IPS-18a (cell line): ENCODE results near the gene HAAO.
"Not testable (repeated sequence)": the region's sequence is repeated elsewhere in the genome, so short reads cannot be mapped to it uniquely, and the experiment has no call there.

ENCODE experiments used
- H3K27ac ChIP-seq: one replicate; pipeline ENCODE4 v1.5.1; 2013; ENCODE audit warnings: low read length
- H3K27me3 ChIP-seq: one replicate; pipeline ENCODE4 v1.6.1; 2013; ENCODE audit warnings: mild to moderate bottlenecking, low read length; ENCODE audit not compliant: control insufficient read depth, insufficient read depth
- H3K36me3 ChIP-seq: one replicate; pipeline ENCODE4 v1.6.1; 2013; ENCODE audit warnings: low read depth, low read length; ENCODE audit not compliant: control insufficient read depth
- H3K4me1 ChIP-seq: one replicate; pipeline ENCODE4 v1.6.1; 2013; ENCODE audit warnings: low read depth, low read length; ENCODE audit not compliant: control insufficient read depth
- H3K4me3 ChIP-seq: one replicate; pipeline ENCODE4 v1.5.1; 2013; ENCODE audit warnings: low read length
- H3K9ac ChIP-seq: one replicate; pipeline ENCODE4 v1.6.1; 2013; ENCODE audit warnings: mild to moderate bottlenecking, low read length, moderate library complexity
- H3K9me3 ChIP-seq: one replicate; pipeline ENCODE4 v1.6.1; 2013; ENCODE audit warnings: low read depth, low read length; ENCODE audit not compliant: control insufficient read depth

Gene HAAO

GRCh38 chr2:42792583-42793333 is at the start of gene HAAO:
HAAO (minus strand) TSS chr2:42792583; CDS start chr2:42792536, 47 bp downstream.
- H3K27ac ChIP-seq = no peak within 1 kb of the TSS
- peaks cover 32% of the 10 kb centered on the region for H3K27me3 ChIP-seq
- peak within 1 kb of the TSS; percentile 46 for H3K9ac ChIP-seq
- H3K4me1 ChIP-seq = peaks cover 16% of the 10 kb centered on the region
- H3K9me3 ChIP-seq = no peaks in the 10 kb centered on the region
- H3K36me3 ChIP-seq = no peaks in the 10 kb centered on the region
- peak within 1 kb of the TSS; percentile 63 for H3K4me3 ChIP-seq

GRCh38 chr2:42841344-42841743 is 49.0 kb upstream of the HAAO start:
- Histone ChIP-seq H3K27ac (no peak overlapping the region), H3K9ac (no peak overlapping the region), H3K27me3 (no peaks in the 10 kb centered on the region), H3K4me3 (no peak overlapping the region), H3K9me3 (no peaks in the 10 kb centered on the region), H3K36me3 (no peaks in the 10 kb centered on the region), H3K4me1 (no peaks in the 10 kb centered on the region)

DNA sequence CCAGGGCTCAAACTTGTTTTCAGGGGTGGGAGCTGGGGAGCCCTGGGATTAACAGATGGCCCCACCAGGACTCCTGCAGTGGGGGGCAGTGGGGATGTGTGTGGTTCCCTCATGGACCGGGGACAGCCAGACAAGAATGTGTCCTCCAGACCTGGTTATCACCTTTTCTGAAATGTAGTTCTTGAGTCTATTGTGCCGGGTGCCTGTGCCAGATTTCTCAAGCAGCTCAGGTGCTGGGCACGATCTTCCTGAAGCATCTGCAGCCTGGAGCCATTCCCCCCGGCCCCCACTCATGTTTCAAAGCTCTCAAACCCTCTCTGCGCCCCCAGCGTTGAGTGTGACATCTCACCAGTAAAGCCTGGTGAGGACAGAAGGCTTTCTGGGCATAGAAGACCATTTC is 48.4 kb upstream of the HAAO start:
- no peak overlapping the region for H3K9ac ChIP-seq
- H3K4me1 ChIP-seq = no peaks in the 10 kb centered on the region
- H3K27me3 ChIP-seq = no peaks in the 10 kb centered on the region
- no peaks in the 10 kb centered on the region for H3K36me3 ChIP-seq
- no peak overlapping the region for H3K4me3 ChIP-seq
- no peaks in the 10 kb centered on the region for H3K9me3 ChIP-seq
- H3K27ac ChIP-seq = no peak overlapping the region

- Histone ChIP-seq H3K27me3 (no peaks in the 10 kb centered on the region), H3K9ac (no peak overlapping the region), H3K4me3 (no peak overlapping the region), H3K4me1 (no peaks in the 10 kb centered on the region), H3K27ac (no peak overlapping the region), H3K9me3 (no peaks in the 10 kb centered on the region), H3K36me3 (no peaks in the 10 kb centered on the region)
Measured at GRCh38 chr2:42839809-42840501, 47.6 kb upstream of the HAAO start.

DNA sequence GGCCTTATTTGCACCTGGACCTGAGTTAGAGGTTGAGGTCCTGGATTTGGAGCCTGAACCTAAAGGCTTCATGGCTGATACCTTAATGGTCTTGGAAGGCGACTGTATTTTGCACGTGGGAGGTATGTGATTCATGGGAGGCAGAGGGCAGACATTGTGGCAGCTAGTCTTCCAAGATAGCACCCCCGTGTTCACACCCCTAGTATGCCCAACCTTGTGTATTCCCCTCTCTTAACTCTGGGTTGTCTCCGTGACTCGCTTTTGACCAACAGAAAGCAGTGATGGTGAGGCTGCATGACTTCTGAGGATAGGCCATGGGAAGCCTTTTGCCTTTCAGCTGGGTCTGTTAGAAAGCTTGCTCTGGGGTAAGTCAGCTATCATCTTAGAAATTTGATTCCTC is 45.8 kb upstream of the HAAO start:
- no peaks in the 10 kb centered on the region for H3K9me3 ChIP-seq
- no peaks in the 10 kb centered on the region for H3K4me1 ChIP-seq
- H3K36me3 ChIP-seq = no peaks in the 10 kb centered on the region

DNA sequence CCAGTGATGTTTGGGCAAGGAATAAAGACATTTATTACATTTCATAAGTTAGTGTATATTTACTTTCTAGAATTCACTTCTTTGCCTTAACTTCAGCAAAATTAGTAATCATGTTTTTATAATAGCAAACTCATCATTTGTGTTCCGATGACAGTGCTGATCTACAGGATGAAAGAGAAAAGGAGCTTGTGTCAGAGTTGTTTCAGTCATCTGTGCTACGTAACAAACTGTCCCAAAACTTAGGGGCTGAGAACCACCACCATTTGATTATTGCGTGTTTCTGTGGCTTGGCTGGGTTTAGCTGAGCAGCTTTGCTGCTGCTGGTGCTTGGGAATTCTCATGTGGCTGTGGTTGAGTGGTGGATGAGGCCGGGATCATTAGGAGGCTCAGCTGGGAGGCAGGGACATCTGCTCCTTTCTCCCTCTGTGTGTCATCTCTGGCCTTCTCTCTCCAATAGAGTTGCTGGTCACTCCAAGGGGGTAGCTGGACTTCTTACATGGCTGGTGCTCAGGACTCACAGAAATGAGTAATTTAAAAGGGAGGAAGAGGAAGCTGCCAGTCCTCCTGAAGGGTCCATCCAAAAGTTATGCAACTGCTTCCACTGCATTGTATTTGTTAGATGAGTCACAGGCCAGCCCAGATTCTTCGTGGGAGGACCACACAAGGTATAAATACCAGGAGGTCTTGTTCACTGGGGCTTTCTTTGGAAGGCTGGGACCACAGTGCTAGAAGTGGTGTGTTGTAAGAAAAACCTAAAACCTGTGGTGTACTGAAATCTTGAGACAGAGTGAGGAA is 43.4 kb upstream of the HAAO start:
- Histone ChIP-seq H3K9me3 (no peaks in the 10 kb centered on the region), H3K4me3 (no peak overlapping the region), H3K27me3 (no peaks in the 10 kb centered on the region), H3K9ac (no peak overlapping the region), H3K4me1 (no peaks in the 10 kb centered on the region), H3K36me3 (no peaks in the 10 kb centered on the region), H3K27ac (no peak overlapping the region)

More for the DNA sequence above, 45.8 kb upstream of the HAAO start:
- H3K4me3 ChIP-seq = no peak overlapping the region
- no peaks in the 10 kb centered on the region for H3K27me3 ChIP-seq
- H3K9ac ChIP-seq = no peak overlapping the region
- no peak overlapping the region for H3K27ac ChIP-seq

- Histone ChIP-seq H3K27me3 (no peaks in the 10 kb centered on the region), H3K27ac (no peak overlapping the region), H3K36me3 (no peaks in the 10 kb centered on the region), H3K9me3 (no peaks in the 10 kb centered on the region), H3K9ac (no peak overlapping the region), H3K4me3 (no peak overlapping the region), H3K4me1 (no peaks in the 10 kb centered on the region)
Measured at GRCh38 chr2:42834161-42834560, 41.8 kb upstream of the HAAO start.

- peaks cover 6% of the 10 kb centered on the region for H3K27me3 ChIP-seq
- H3K9me3 ChIP-seq = no peaks in the 10 kb centered on the region
- no peaks in the 10 kb centered on the region for H3K4me1 ChIP-seq
- H3K36me3 ChIP-seq = no peaks in the 10 kb centered on the region
- no peak overlapping the region for H3K9ac ChIP-seq
- H3K27ac ChIP-seq = no peak overlapping the region
- no peak overlapping the region for H3K4me3 ChIP-seq
Measured at GRCh38 chr2:42832289-42832634, 39.9 kb upstream of the HAAO start.

DNA sequence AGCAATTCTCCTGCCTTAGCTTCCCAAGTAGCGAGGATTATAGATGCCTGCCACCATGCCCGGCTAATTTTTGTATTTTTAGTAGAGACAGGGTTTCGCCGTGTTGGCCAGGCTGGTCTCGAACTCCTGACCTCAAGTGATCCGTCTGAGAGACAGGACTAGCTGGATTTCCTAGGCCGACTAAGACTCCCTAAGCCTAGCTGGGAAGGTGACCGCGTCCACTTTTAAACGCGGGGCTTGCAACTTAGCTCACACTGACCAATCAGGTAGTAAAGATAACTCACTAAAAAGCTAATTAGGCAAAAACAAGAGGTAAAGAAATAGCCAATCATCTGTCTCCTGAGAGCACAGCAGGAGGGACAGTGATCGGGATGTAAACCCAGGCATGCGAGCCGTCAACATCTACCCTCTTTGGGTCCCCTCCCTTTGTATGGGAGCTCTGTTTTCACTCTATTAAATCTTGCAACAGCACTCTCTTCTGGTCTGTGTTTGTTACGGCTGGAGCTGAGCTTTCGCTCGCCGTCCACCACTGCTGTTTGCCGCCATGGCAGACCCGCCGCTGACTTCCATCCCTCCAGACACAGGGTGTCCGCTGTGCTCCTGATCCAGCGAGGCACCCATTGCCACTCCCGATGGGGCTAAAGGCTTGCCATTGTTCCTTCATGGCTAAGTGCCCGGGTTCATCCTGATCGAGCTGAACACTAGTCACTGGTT is 39.3 kb upstream of the HAAO start:
- H3K9ac ChIP-seq, H3K9me3 ChIP-seq, H3K4me1 ChIP-seq, H3K27ac ChIP-seq, H3K4me3 ChIP-seq, H3K27me3 ChIP-seq, H3K36me3 ChIP-seq: not testable (repeated sequence)

GRCh38 chr2:42830922-42831574 is 38.7 kb upstream of the HAAO start:
- H3K27ac ChIP-seq = no peak overlapping the region
- H3K4me1 ChIP-seq = no peaks in the 10 kb centered on the region
- no peak overlapping the region for H3K9ac ChIP-seq
- peaks cover 6% of the 10 kb centered on the region for H3K27me3 ChIP-seq
- H3K9me3 ChIP-seq = no peaks in the 10 kb centered on the region
- H3K36me3 ChIP-seq = no peaks in the 10 kb centered on the region
- no peak overlapping the region for H3K4me3 ChIP-seq
